DND-41 (cell line): Measurements from ENCODE around the gene LCOR.

ENCODE experiments used
- CTCF ChIP-seq: IDR thresholded peaks from 2 replicates; pipeline ENCODE4 v1.5.1; 2012; ENCODE audit warnings: borderline replicate concordance, low read length, moderate library complexity, mild to moderate bottlenecking; ENCODE audit not compliant: poor library complexity, severe bottlenecking; ENCODE audit errors: extremely low read depth
- EZH2 ChIP-seq: IDR thresholded peaks from 3 replicates; pipeline ENCODE4 v1.6.1; 2012; ENCODE audit warnings: borderline replicate concordance, low read depth, mild to moderate bottlenecking, moderate library complexity, low read length, inconsistent platforms; ENCODE audit not compliant: severe bottlenecking

DNA sequence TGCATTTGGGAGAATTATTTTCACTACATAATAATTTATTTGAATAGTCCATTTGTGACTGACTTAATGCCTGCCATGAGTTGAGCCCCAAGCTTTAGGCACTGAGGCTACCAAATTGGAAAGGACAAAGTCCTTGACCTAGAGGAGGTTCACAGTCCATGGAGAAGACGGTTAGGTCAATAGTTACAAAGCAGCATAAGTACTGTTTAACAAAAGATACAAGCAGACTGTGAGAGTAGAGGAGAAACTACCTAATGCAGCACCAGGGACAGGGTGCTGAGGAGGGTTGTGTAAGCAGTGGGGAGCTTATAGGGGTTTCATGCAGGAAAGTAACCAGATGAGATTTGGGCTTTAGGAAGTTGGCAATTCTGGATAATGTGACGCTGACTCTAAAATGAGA is 139.2 kb downstream of the LCOR start:
- no peak for TF ChIP-seq CTCF
- TF ChIP-seq EZH2: no peak
